ENCODE data around the gene ETV6.
A peak's percentile ranks its signal among the peaks of the same experiment; 100 is the strongest.
"Not testable (repeated sequence)": the region's sequence is repeated elsewhere in the genome, so short reads cannot be mapped to it uniquely, and the experiment has no call there.

Gene ETV6

GRCh38 chr12:11649413-11650285, at the start of gene ETV6:
ETV6 (plus strand) TSS chr12:11649674; CDS start chr12:11650128, 454 bp downstream.
- peak; percentile 40 for DNase-seq

GRCh38 chr12:11600199-11600598, 49.3 kb upstream of the ETV6 start:
- DNase-seq: no peak

- no peak for DNase-seq
These were observed 47.8 kb upstream of the ETV6 start for GRCh38 chr12:11601647-11602046.

GRCh38 chr12:11607313-11608081, 42.0 kb upstream of the ETV6 start:
- DNase-seq: no peak

- no peak for DNase-seq
These were observed 40.4 kb upstream of the ETV6 start for GRCh38 chr12:11609045-11609444.

GRCh38 chr12:11615481-11615880, 34.0 kb upstream of the ETV6 start:
- no peak for DNase-seq

GRCh38 chr12:11618046-11618445, 31.4 kb upstream of the ETV6 start:
- DNase-seq: no peak

- DNase-seq: no peak
These were observed 27.6 kb upstream of the ETV6 start for GRCh38 chr12:11621797-11622423.

- DNase-seq: no peak
These were observed 26.6 kb upstream of the ETV6 start for GRCh38 chr12:11622876-11623281.

- no peak for DNase-seq
These were observed 26.1 kb upstream of the ETV6 start for GRCh38 chr12:11623382-11623781.

- DNase-seq: no peak
These were observed 25.4 kb upstream of the ETV6 start for GRCh38 chr12:11624116-11624515.

GRCh38 chr12:11627709-11628108, 21.8 kb upstream of the ETV6 start:
- DNase-seq: not testable (repeated sequence)

GRCh38 chr12:11628353-11628752, 21.1 kb upstream of the ETV6 start:
- DNase-seq: no peak

GRCh38 chr12:11630046-11630706, 19.3 kb upstream of the ETV6 start:
- DNase-seq: peak; percentile 12

GRCh38 chr12:11631288-11631687, 18.2 kb upstream of the ETV6 start:
- DNase-seq: no peak

- not testable (repeated sequence) for DNase-seq
These were observed 17.6 kb upstream of the ETV6 start for GRCh38 chr12:11631881-11632280.

- DNase-seq: no peak
These were observed 15.5 kb upstream of the ETV6 start for GRCh38 chr12:11633968-11634367.

- no peak for DNase-seq
These were observed 14.1 kb upstream of the ETV6 start for GRCh38 chr12:11635341-11635740.

GRCh38 chr12:11638315-11638916, 11.1 kb upstream of the ETV6 start:
- no peak for DNase-seq

GRCh38 chr12:11639454-11639853, 10.0 kb upstream of the ETV6 start:
- no peak for DNase-seq

GRCh38 chr12:11641522-11641921, 8.0 kb upstream of the ETV6 start:
- DNase-seq: no peak

- DNase-seq: no peak
These were observed 6.7 kb upstream of the ETV6 start for GRCh38 chr12:11642785-11643184.

- DNase-seq: no peak
These were observed 4.1 kb upstream of the ETV6 start for GRCh38 chr12:11645391-11645790.

Measured in COR-L47 (cell line).